Neural cell (in vitro differentiated cells): ENCODE data around the gene ATPAF1.

Source experiments
- EP300 ChIP-seq: fragments of 450-650 bp; conservative IDR thresholded peaks from 2 replicates; pipeline ENCODE4 v1.6.1; 2014; ENCODE audit warnings: antibody characterized with exemption, mild to moderate bottlenecking, moderate library complexity; ENCODE audit not compliant: poor library complexity, severe bottlenecking
- EZH2 ChIP-seq: fragments of 200-600, 300-800 bp; shearing (Covaris generic), sonication (generic); IDR thresholded peaks from 2 replicates; pipeline ENCODE4 v1.6.1; 2014; ENCODE audit warnings: antibody characterized with exemption, low read length, borderline replicate concordance, mild to moderate bottlenecking; ENCODE audit not compliant: insufficient read depth, poor library complexity, severe bottlenecking
- RAD21 ChIP-seq: fragments of 450-650 bp; conservative IDR thresholded peaks from 2 replicates; pipeline ENCODE4 v1.6.1; 2014; ENCODE audit warnings: antibody characterized with exemption, mild to moderate bottlenecking, moderate library complexity
- SMC3 ChIP-seq: fragments of 450-650 bp; conservative IDR thresholded peaks from 2 replicates; pipeline ENCODE4 v1.6.1; 2014; ENCODE audit warnings: antibody characterized with exemption, mild to moderate bottlenecking, moderate library complexity; ENCODE audit not compliant: poor library complexity
- TF ChIP-seq, protein P1 (sequence below): fragments of 450-650 bp; IDR thresholded peaks from 2 replicates; pipeline ENCODE4 v1.5.1; 2014; ENCODE audit warnings: antibody characterized with exemption, mild to moderate bottlenecking, moderate library complexity; ENCODE audit not compliant: poor library complexity, severe bottlenecking
- TF ChIP-seq, protein P2 (sequence below): IDR thresholded peaks from 2 replicates; pipeline ENCODE4 v1.6.1; 2012; ENCODE audit warnings: borderline replicate concordance

DNA sequence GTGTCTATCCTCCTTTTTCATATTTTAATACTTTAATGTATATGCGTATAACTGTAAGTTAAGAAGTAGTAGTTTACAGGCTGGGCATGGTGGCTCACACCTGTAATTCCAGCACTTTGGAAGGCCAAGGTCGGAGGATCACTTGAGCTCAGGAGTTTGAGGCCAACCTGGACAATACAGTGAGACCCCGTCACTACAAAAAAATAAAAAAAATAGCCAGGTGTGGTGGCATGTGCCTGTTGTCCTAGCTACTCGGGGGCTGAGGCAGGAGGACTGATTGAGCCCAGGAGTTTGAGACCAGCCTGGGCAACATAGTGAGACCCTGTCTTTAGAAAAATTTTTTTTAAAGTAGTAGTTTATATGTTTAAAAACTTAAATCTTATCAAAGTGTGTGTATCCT lies 22.3 kb downstream of the ATPAF1 start:
- TF ChIP-seq, protein P1, sequence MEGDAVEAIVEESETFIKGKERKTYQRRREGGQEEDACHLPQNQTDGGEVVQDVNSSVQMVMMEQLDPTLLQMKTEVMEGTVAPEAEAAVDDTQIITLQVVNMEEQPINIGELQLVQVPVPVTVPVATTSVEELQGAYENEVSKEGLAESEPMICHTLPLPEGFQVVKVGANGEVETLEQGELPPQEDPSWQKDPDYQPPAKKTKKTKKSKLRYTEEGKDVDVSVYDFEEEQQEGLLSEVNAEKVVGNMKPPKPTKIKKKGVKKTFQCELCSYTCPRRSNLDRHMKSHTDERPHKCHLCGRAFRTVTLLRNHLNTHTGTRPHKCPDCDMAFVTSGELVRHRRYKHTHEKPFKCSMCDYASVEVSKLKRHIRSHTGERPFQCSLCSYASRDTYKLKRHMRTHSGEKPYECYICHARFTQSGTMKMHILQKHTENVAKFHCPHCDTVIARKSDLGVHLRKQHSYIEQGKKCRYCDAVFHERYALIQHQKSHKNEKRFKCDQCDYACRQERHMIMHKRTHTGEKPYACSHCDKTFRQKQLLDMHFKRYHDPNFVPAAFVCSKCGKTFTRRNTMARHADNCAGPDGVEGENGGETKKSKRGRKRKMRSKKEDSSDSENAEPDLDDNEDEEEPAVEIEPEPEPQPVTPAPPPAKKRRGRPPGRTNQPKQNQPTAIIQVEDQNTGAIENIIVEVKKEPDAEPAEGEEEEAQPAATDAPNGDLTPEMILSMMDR, result no peak
- no peak for TF ChIP-seq EZH2
- TF ChIP-seq EP300, result no peak
- TF ChIP-seq SMC3, result no peak
- no peak for TF ChIP-seq RAD21
- TF ChIP-seq, protein P2, sequence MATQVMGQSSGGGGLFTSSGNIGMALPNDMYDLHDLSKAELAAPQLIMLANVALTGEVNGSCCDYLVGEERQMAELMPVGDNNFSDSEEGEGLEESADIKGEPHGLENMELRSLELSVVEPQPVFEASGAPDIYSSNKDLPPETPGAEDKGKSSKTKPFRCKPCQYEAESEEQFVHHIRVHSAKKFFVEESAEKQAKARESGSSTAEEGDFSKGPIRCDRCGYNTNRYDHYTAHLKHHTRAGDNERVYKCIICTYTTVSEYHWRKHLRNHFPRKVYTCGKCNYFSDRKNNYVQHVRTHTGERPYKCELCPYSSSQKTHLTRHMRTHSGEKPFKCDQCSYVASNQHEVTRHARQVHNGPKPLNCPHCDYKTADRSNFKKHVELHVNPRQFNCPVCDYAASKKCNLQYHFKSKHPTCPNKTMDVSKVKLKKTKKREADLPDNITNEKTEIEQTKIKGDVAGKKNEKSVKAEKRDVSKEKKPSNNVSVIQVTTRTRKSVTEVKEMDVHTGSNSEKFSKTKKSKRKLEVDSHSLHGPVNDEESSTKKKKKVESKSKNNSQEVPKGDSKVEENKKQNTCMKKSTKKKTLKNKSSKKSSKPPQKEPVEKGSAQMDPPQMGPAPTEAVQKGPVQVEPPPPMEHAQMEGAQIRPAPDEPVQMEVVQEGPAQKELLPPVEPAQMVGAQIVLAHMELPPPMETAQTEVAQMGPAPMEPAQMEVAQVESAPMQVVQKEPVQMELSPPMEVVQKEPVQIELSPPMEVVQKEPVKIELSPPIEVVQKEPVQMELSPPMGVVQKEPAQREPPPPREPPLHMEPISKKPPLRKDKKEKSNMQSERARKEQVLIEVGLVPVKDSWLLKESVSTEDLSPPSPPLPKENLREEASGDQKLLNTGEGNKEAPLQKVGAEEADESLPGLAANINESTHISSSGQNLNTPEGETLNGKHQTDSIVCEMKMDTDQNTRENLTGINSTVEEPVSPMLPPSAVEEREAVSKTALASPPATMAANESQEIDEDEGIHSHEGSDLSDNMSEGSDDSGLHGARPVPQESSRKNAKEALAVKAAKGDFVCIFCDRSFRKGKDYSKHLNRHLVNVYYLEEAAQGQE, result no peak
